HG02678 (cell line): ENCODE results near the gene SLC7A5.

Experiments used
- ATAC-seq: cut with Tn5 transposase; IDR thresholded peaks from one replicate; pipeline ENCODE4 v1.9.1; 2021; ENCODE audit warnings: mild to moderate bottlenecking, moderate library complexity; ENCODE audit not compliant: unreplicated experiment

SLC7A5 gene

GRCh38 chr16:87847785-87848675 lies 21.3 kb downstream of the SLC7A5 start:
- no peak for ATAC-seq

- ATAC-seq = no peak
These were observed 21.9 kb downstream of the SLC7A5 start for GRCh38 chr16:87847467-87847784.

GRCh38 chr16:87846705-87847466 lies 22.4 kb downstream of the SLC7A5 start:
- ATAC-seq = no peak

- ATAC-seq = no peak
These were observed 23.3 kb downstream of the SLC7A5 start for GRCh38 chr16:87845807-87846619.

GRCh38 chr16:87845213-87845612 lies 24.1 kb downstream of the SLC7A5 start:
- no peak for ATAC-seq

GRCh38 chr16:87844809-87845208 lies 24.5 kb downstream of the SLC7A5 start:
- no peak for ATAC-seq

GRCh38 chr16:87844120-87844733 lies 25.1 kb downstream of the SLC7A5 start:
- ATAC-seq = no peak

- no peak for ATAC-seq
These were observed 25.6 kb downstream of the SLC7A5 start for GRCh38 chr16:87843678-87844105.

GRCh38 chr16:87842209-87842869 lies 27.0 kb downstream of the SLC7A5 start:
- ATAC-seq = no peak

- ATAC-seq = no peak
These were observed 27.7 kb downstream of the SLC7A5 start for GRCh38 chr16:87841340-87842208.

- ATAC-seq = no peak
These were observed 28.9 kb downstream of the SLC7A5 start for GRCh38 chr16:87840271-87840978.

GRCh38 chr16:87839542-87840270 lies 29.6 kb downstream of the SLC7A5 start:
- ATAC-seq = no peak

GRCh38 chr16:87838643-87839541 lies 30.4 kb downstream of the SLC7A5 start:
- no peak for ATAC-seq

GRCh38 chr16:87837627-87838289 lies 31.5 kb downstream of the SLC7A5 start:
- ATAC-seq = no peak

GRCh38 chr16:87836844-87837581 lies 32.3 kb downstream of the SLC7A5 start:
- ATAC-seq = no peak

- no peak for ATAC-seq
These were observed 32.9 kb downstream of the SLC7A5 start for GRCh38 chr16:87836346-87836843.
